Renal cortex interstitium (tissue), 11 donors: Measurements from ENCODE around the gene SIRT2. TPM values are rescaled to one million over a fixed set of nuclear protein-coding genes. Genes with fewer than 3 reads are reported as not detected.

Experiments
- DNase-seq, 11 donors: peaks; one replicate each; pipeline ENCODE4 v3.0.0-alpha.2; 2013; ENCODE audit warnings: low read depth in 9 of 11, low spot score in 4 of 11; ENCODE audit errors: extremely low read depth in 1 of 11
- polyA plus RNA-seq, 3 donors: library from polyadenylated mRNA; unstranded; fragments of 120-200 nt; gene quantifications; one replicate each; pipeline ENCODE4 v1.2.1, GENCODE V29; 2013; ENCODE audit not compliant: insufficient read length in 3 of 3

The SIRT2 gene
- polyA plus RNA-seq, 3 donors, result 37.1 to 48.7 (median 42.1) TPM

GRCh38 chr19:38852231-38853044, 47.0 kb downstream of the SIRT2 start:
- no peak for DNase-seq

- DNase-seq, result peak in 10 of 11 donors; percentile 78 to 94 (median 90)
These were observed 47.7 kb downstream of the SIRT2 start for GRCh38 chr19:38851622-38852230.

GRCh38 chr19:38850976-38851621, 48.3 kb downstream of the SIRT2 start:
- DNase-seq, result no peak

GRCh38 chr19:38850436-38850975, 48.9 kb downstream of the SIRT2 start:
- peak in 5 of 11 donors; percentile 100 for DNase-seq

GRCh38 chr19:38849860-38850435, 49.5 kb downstream of the SIRT2 start, which contains the start of gene HNRNPL:
Gene HNRNPL (minus strand): TSS chr19:38849986. CDS start chr19:38849966, 20 bp downstream.
- DNase-seq, result peak in 6 of 11 donors; percentile 100

- DNase-seq, result peak; percentile 90 to 96 (median 93)
These were observed 50.1 kb downstream of the SIRT2 start for GRCh38 chr19:38849147-38849859.

- DNase-seq, result no peak
These were observed 50.9 kb downstream of the SIRT2 start for GRCh38 chr19:38848299-38849146.

GRCh38 chr19:38846097-38846496, 53.3 kb downstream of the SIRT2 start:
- DNase-seq, result no peak

GRCh38 chr19:38845374-38846024, 53.9 kb downstream of the SIRT2 start:
- DNase-seq, result no peak

GRCh38 chr19:38844093-38844686, 55.2 kb downstream of the SIRT2 start:
- no peak for DNase-seq

GRCh38 chr19:38843175-38843758, 56.2 kb downstream of the SIRT2 start:
- DNase-seq, result no peak

GRCh38 chr19:38842439-38843174, 56.8 kb downstream of the SIRT2 start:
- DNase-seq, result no peak

GRCh38 chr19:38841787-38842438, 57.5 kb downstream of the SIRT2 start:
- DNase-seq, result no peak

GRCh38 chr19:38841180-38841766, 58.1 kb downstream of the SIRT2 start:
- DNase-seq, result no peak

GRCh38 chr19:38840583-38840968, 58.8 kb downstream of the SIRT2 start:
- DNase-seq, result no peak
